Trophoblast cell (in vitro differentiated cells and primary cell): Measurements from ENCODE around the gene HDAC7.

Source experiments
- DNase-seq, 2 donors: peaks; one replicate each; pipeline ENCODE4 v3.0.0-alpha.2; 2016
- H2AFZ ChIP-seq: 2 replicates; pipeline ENCODE4 v1.6.1; 2013; ENCODE audit warnings: low read length, moderate library complexity, mild to moderate bottlenecking; ENCODE audit not compliant: insufficient read depth, poor library complexity
- H2AK5ac ChIP-seq: 2 replicates; pipeline ENCODE4 v1.6.1; 2013; ENCODE audit warnings: mild to moderate bottlenecking, low read length
- H2BK120ac ChIP-seq: 2 replicates; pipeline ENCODE4 v1.6.1; 2013; ENCODE audit warnings: low read length, mild to moderate bottlenecking, moderate library complexity; ENCODE audit not compliant: insufficient read depth, poor library complexity
- H2BK12ac ChIP-seq: 2 replicates; pipeline ENCODE4 v1.6.1; 2013; ENCODE audit warnings: mild to moderate bottlenecking, low read length, moderate library complexity
- H2BK5ac ChIP-seq: 2 replicates; pipeline ENCODE4 v1.6.1; 2013; ENCODE audit warnings: low read length, low read depth, moderate library complexity, mild to moderate bottlenecking; ENCODE audit not compliant: poor library complexity
- H3K14ac ChIP-seq: 2 replicates; pipeline ENCODE4 v1.6.1; 2013; ENCODE audit warnings: mild to moderate bottlenecking, low read length
- H3K18ac ChIP-seq: 2 replicates; pipeline ENCODE4 v1.6.1; 2013; ENCODE audit warnings: mild to moderate bottlenecking, low read length
- H3K23ac ChIP-seq: 2 replicates; pipeline ENCODE4 v1.6.1; 2013; ENCODE audit warnings: low read length
- H3K27ac ChIP-seq: 2 replicates; pipeline ENCODE4 v1.5.1; 2013; ENCODE audit warnings: low read depth, mild to moderate bottlenecking, inconsistent platforms, low read length, moderate library complexity
- H3K27me3 ChIP-seq: 2 replicates; pipeline ENCODE4 v1.6.1; 2013; ENCODE audit warnings: inconsistent platforms, mild to moderate bottlenecking, low read length, moderate library complexity; ENCODE audit not compliant: insufficient read depth
- H3K36me3 ChIP-seq, 2 experiments: 1 replicate in 1 of 2; 2 replicates in 1 of 2; pipeline ENCODE4 v1.6.1; 2013; ENCODE audit warnings: low read length in 2 of 2, mild to moderate bottlenecking in 2 of 2, moderate library complexity in 1 of 2; ENCODE audit not compliant: insufficient read depth in 2 of 2, control insufficient read depth in 1 of 2
- H3K4ac ChIP-seq: 2 replicates; pipeline ENCODE4 v1.6.1; 2013; ENCODE audit warnings: low read depth, mild to moderate bottlenecking, low read length, moderate library complexity
- H3K4me1 ChIP-seq, 2 experiments: 1 replicate in 1 of 2; 2 replicates in 1 of 2; pipeline ENCODE4 v1.6.1; 2013; ENCODE audit warnings: low read length in 2 of 2, mild to moderate bottlenecking in 2 of 2, moderate library complexity in 1 of 2; ENCODE audit not compliant: insufficient read depth in 2 of 2, control insufficient read depth in 1 of 2
- H3K4me2 ChIP-seq: 2 replicates; pipeline ENCODE4 v1.6.1; 2013; ENCODE audit warnings: inconsistent platforms, mild to moderate bottlenecking, low read length, moderate library complexity
- H3K4me3 ChIP-seq: 2 replicates; pipeline ENCODE4 v1.5.1; 2013; ENCODE audit warnings: mild to moderate bottlenecking, low read depth, low read length, inconsistent platforms
- H3K79me1 ChIP-seq: one replicate; pipeline ENCODE4 v1.6.1; 2013; ENCODE audit warnings: low read length
- H3K79me2 ChIP-seq: 2 replicates; pipeline ENCODE4 v1.6.1; 2013; ENCODE audit warnings: low read length, mild to moderate bottlenecking; ENCODE audit not compliant: control insufficient read depth, insufficient read depth, poor library complexity
- H3K9ac ChIP-seq: 2 replicates; pipeline ENCODE4 v1.6.1; 2013; ENCODE audit warnings: mild to moderate bottlenecking, low read length
- H3K9me3 ChIP-seq: 2 replicates; pipeline ENCODE4 v1.6.1; 2013; ENCODE audit warnings: low read depth, mild to moderate bottlenecking, control low read depth, inconsistent platforms, low read length; ENCODE audit not compliant: insufficient read depth
- H4K12ac ChIP-seq: 2 replicates; pipeline ENCODE4 v1.6.1; 2013; ENCODE audit warnings: low read depth, mild to moderate bottlenecking, low read length, moderate library complexity
- H4K8ac ChIP-seq: 2 replicates; pipeline ENCODE4 v1.6.1; 2013; ENCODE audit warnings: low read depth, mild to moderate bottlenecking, low read length, moderate library complexity
- H4K91ac ChIP-seq: one replicate; pipeline ENCODE4 v1.6.1; 2013; ENCODE audit warnings: low read depth, mild to moderate bottlenecking, low read length, moderate library complexity
- WGBS: extraction: QIAGEN DNeasy Blood & Tissue Kit; methylation state at CpG from one replicate; pipeline ENCODE4 v1.1.7; 2013; ENCODE audit warnings: missing lambda C conversion rate; ENCODE audit not compliant: insufficient read length, insufficient coverage; ENCODE audit errors: extremely low coverage; 5-methylcytosine and 5-hydroxymethylcytosine counted together

The HDAC7 gene

GRCh38 chr12:47733142-47733541 lies 86.6 kb downstream of the HDAC7 start:
- Histone ChIP-seq H3K4me1 (peaks cover 0 to 9% of the 10 kb centered on the region in 2 experiments), H3K4me2 (no peak overlapping the region), H4K12ac (no peak overlapping the region), H3K23ac (no peak overlapping the region), H3K9me3 (no peaks in the 10 kb centered on the region), H3K36me3 (no peaks in the 10 kb centered on the region), H2BK5ac (no peak overlapping the region), H3K27ac (no peak overlapping the region), H4K8ac (no peak overlapping the region), H2AK5ac (no peak overlapping the region), H3K79me1 (no peaks in the 10 kb centered on the region), H3K79me2 (no peaks in the 10 kb centered on the region), H3K18ac (no peak overlapping the region), H3K9ac (no peak overlapping the region), H2BK120ac (no peak overlapping the region), H3K27me3 (no peaks in the 10 kb centered on the region), H3K4ac (no peak overlapping the region), H2BK12ac (no peak overlapping the region), H2AFZ (no peak overlapping the region), H4K91ac (no peak overlapping the region), H3K14ac (no peak overlapping the region), H3K4me3 (no peak overlapping the region)
- WGBS: no CpG with 5 or more reads among the region's 4 CpGs
- DNase-seq: no peak
